Measurements from ENCODE around the gene C16orf96.

GRCh38 chr16:4566144-4566543 lies 10.0 kb downstream of the C16orf96 start:
- no peak for TF ChIP-seq CTCF (IDR thresholded peaks at IDR 0.05; ENCODE audit: insufficient read depth, low read length, poor library complexity, severe bottlenecking)
- TF ChIP-seq EZH2phosphoT487 (conservative IDR thresholded peaks at IDR 0.05; ENCODE audit: low read length), result no peak

Measured in SU-DHL-6 (cell line).